Activated CD4-positive, alpha-beta T cell treated with anti-CD3 and anti-CD28 coated beads, Interleukin-2, Interleukin-6, amounts not matched to agents 100 ng/mL and 50 ng/mL, durations not matched to agents 16 hours and 8 hours (primary cell): Measurements from ENCODE around the gene PPM1L.

ENCODE experiments used
- DNase-seq: peaks from one replicate; pipeline ENCODE4 v3.0.0-alpha.2; 2020

The PPM1L gene

GRCh38 chr3:160857476-160858119 is 101.6 kb downstream of the PPM1L start:
- DNase-seq: no peak

GRCh38 chr3:160860346-160860745 is 104.3 kb downstream of the PPM1L start:
- no peak for DNase-seq

GRCh38 chr3:160869825-160870224 is 113.8 kb downstream of the PPM1L start:
- DNase-seq: no peak

- no peak for DNase-seq
Observed at GRCh38 chr3:160870327-160870726, 114.3 kb downstream of the PPM1L start.

- no peak for DNase-seq
Observed at GRCh38 chr3:160874736-160875135, 118.7 kb downstream of the PPM1L start.

- no peak for DNase-seq
Observed at GRCh38 chr3:160876643-160877042, 120.6 kb downstream of the PPM1L start.

- no peak for DNase-seq
Observed at GRCh38 chr3:160879859-160880258, 123.8 kb downstream of the PPM1L start.

- no peak for DNase-seq
Observed at GRCh38 chr3:160883373-160883772, 127.3 kb downstream of the PPM1L start.

- DNase-seq: no peak
Observed at GRCh38 chr3:160885791-160886286, 129.8 kb downstream of the PPM1L start.

GRCh38 chr3:160886421-160886820 is 130.4 kb downstream of the PPM1L start:
- no peak for DNase-seq

GRCh38 chr3:160893207-160893606 is 137.2 kb downstream of the PPM1L start:
- DNase-seq: no peak

- DNase-seq: no peak
Observed at GRCh38 chr3:160904691-160905090, 148.7 kb downstream of the PPM1L start.

GRCh38 chr3:160906646-160907045 is 150.6 kb downstream of the PPM1L start:
- DNase-seq: no peak

GRCh38 chr3:160909917-160910316 is 153.9 kb downstream of the PPM1L start:
- DNase-seq: no peak

GRCh38 chr3:160911411-160911810 is 155.4 kb downstream of the PPM1L start:
- DNase-seq: no peak

- DNase-seq: no peak
Observed at GRCh38 chr3:160916472-160916871, 160.4 kb downstream of the PPM1L start.

GRCh38 chr3:160919942-160920341 is 163.9 kb downstream of the PPM1L start:
- DNase-seq: no peak

GRCh38 chr3:160921020-160921635 is 165.1 kb downstream of the PPM1L start:
- peak; percentile 16 for DNase-seq

- no peak for DNase-seq
Observed at GRCh38 chr3:160924776-160925175, 168.7 kb downstream of the PPM1L start.

GRCh38 chr3:160927620-160928019 is 171.6 kb downstream of the PPM1L start:
- no peak for DNase-seq

- no peak for DNase-seq
Observed at GRCh38 chr3:160928183-160928726, 172.2 kb downstream of the PPM1L start.

- no peak for DNase-seq
Observed at GRCh38 chr3:160929595-160929994, 173.6 kb downstream of the PPM1L start.

- DNase-seq: no peak
Observed at GRCh38 chr3:160931474-160931873, 175.4 kb downstream of the PPM1L start.

- DNase-seq: no peak
Observed at GRCh38 chr3:160935413-160936095, 179.5 kb downstream of the PPM1L start.
